ENCODE data around the gene STKLD1.

Gene STKLD1

GRCh38 chr9:133340256-133340655 lies 35.9 kb upstream of the STKLD1 start:
- in situ Hi-C loops (cut with MboI; ENCODE audit: low sequenced_read_pairs, unreplicated experiment): no loop called here
- DNase-seq (ENCODE audit: low spot score): no peak
- TF ChIP-seq CTCF (IDR thresholded peaks at IDR 0.05; ENCODE audit: borderline replicate concordance, control extremely low read depth, extremely low read depth, insufficient read depth, missing control alignments): no peak

GRCh38 chr9:133340916-133341315 lies 35.2 kb upstream of the STKLD1 start:
- DNase-seq (ENCODE audit: low spot score): no peak
- in situ Hi-C loops (cut with MboI; ENCODE audit: low sequenced_read_pairs, unreplicated experiment): no loop called here
- no peak for TF ChIP-seq CTCF (IDR thresholded peaks at IDR 0.05; ENCODE audit: borderline replicate concordance, control extremely low read depth, extremely low read depth, insufficient read depth, missing control alignments)

- TF ChIP-seq CTCF (IDR thresholded peaks at IDR 0.05; ENCODE audit: borderline replicate concordance, control extremely low read depth, extremely low read depth, insufficient read depth, missing control alignments): no peak
- in situ Hi-C loops (cut with MboI; ENCODE audit: low sequenced_read_pairs, unreplicated experiment): no loop called here
- no peak for DNase-seq (ENCODE audit: low spot score)
Observed at GRCh38 chr9:133341369-133342068, 34.6 kb upstream of the STKLD1 start.

GRCh38 chr9:133342069-133342406 lies 34.1 kb upstream of the STKLD1 start:
- no peak for DNase-seq (ENCODE audit: low spot score)
- no peak for TF ChIP-seq CTCF (IDR thresholded peaks at IDR 0.05; ENCODE audit: borderline replicate concordance, control extremely low read depth, extremely low read depth, insufficient read depth, missing control alignments)
- in situ Hi-C loops (cut with MboI; ENCODE audit: low sequenced_read_pairs, unreplicated experiment): no loop called here

GRCh38 chr9:133342570-133342969 lies 33.6 kb upstream of the STKLD1 start:
- peak; percentile 19 for TF ChIP-seq CTCF (IDR thresholded peaks at IDR 0.05; ENCODE audit: borderline replicate concordance, control extremely low read depth, extremely low read depth, insufficient read depth, missing control alignments)
- in situ Hi-C loops (cut with MboI; ENCODE audit: low sequenced_read_pairs, unreplicated experiment): no loop called here
- no peak for DNase-seq (ENCODE audit: low spot score)

- no peak for TF ChIP-seq CTCF (IDR thresholded peaks at IDR 0.05; ENCODE audit: borderline replicate concordance, control extremely low read depth, extremely low read depth, insufficient read depth, missing control alignments)
- in situ Hi-C loops (cut with MboI; ENCODE audit: low sequenced_read_pairs, unreplicated experiment): no loop called here
- DNase-seq (ENCODE audit: low spot score): no peak
Observed at GRCh38 chr9:133344071-133344470, 32.1 kb upstream of the STKLD1 start.

All from GM13976 (cell line).